Body of pancreas (tissue), 4 donors: ENCODE results near the gene KCTD15. TPM values are rescaled to one million over a fixed set of nuclear protein-coding genes. Genes with fewer than 3 reads are reported as not detected.

Source experiments
- ATAC-seq: fragments of 150-250 bp; one replicate; pipeline ENCODE4 v1.9.1; 2016
- DNase-seq, 4 donors: peaks; one replicate each; pipeline ENCODE4 v3.0.0-alpha.2; 2019
- H3K27ac ChIP-seq, 4 donors: fragments of 200-600 bp; sonication (generic); 1 replicate in 3 of 4; 2 replicates in 1 of 4; pipeline versions ENCODE4 v1.5.1 to v1.6.1; 2016 to 2019; ENCODE audit warnings: mild to moderate bottlenecking in 1 of 4, mixed read lengths in 1 of 4, moderate library complexity in 1 of 4
- H3K27me3 ChIP-seq, 2 donors: fragments of 200-600 bp; sonication (generic); one replicate each; pipeline ENCODE4 v1.6.0; 2016; ENCODE audit warnings: mild to moderate bottlenecking in 1 of 2
- H3K36me3 ChIP-seq, 2 donors: fragments of 200-600 bp; sonication (generic); replicated peaks in 1 of 2; 2 replicates each; pipeline ENCODE4 v1.5.1; 2016; ENCODE audit warnings: low read depth in 2 of 2; ENCODE audit not compliant: insufficient read depth in 1 of 2
- H3K4me1 ChIP-seq: fragments of 200-600 bp; sonication (generic); one replicate; pipeline ENCODE4 v1.6.0; 2016
- H3K4me3 ChIP-seq, 2 donors: fragments of 200-600 bp; sonication (generic); 1 replicate in 1 of 2; 2 replicates in 1 of 2; pipeline ENCODE4 v1.5.1; 2016 to 2019
- H3K9me3 ChIP-seq, 3 donors: fragments of 200-600 bp; sonication (generic); 1 replicate in 2 of 3; 2 replicates in 1 of 3; pipeline ENCODE4 v1.5.1; 2016
- POLR2A ChIP-seq, 3 donors: fragments of 450-650 bp; IDR thresholded peaks; one replicate each; pipeline ENCODE4 v1.6.1; 2016; ENCODE audit warnings: antibody characterized with exemption in 3 of 3, mild to moderate bottlenecking in 2 of 3
- WGBS, 2 donors: methylation state at CpG; one replicate each; pipeline ENCODE4 v1.1.5; 2017; 5-methylcytosine and 5-hydroxymethylcytosine counted together
- intact Hi-C: fragments of 100-400 bp; cut with DNase I; formaldehyde crosslinking; loops from one replicate; pipeline ENCODE4 v1.15.1; 2023
- total RNA-seq, 2 donors: library from RNA; depleted of rRNA; stranded (reverse); fragments of >200 nt; gene quantifications; one replicate each; pipeline ENCODE4 v1.1.0, GENCODE V29; 2016
- TF ChIP-seq, protein P1 (sequence below), 7 experiments: fragments of 450-650 bp in 4 of 7; fragments of 200-600 bp in 3 of 7; sonication (generic) in 3 of 7; IDR thresholded peaks; one replicate each; pipeline ENCODE4 v1.5.1; 2016 to 2019; ENCODE audit warnings: antibody characterized with exemption in 7 of 7

Gene KCTD15
- total RNA-seq, 2 donors from 2014 or later, result 31.6 to 52.1 TPM

DNA sequence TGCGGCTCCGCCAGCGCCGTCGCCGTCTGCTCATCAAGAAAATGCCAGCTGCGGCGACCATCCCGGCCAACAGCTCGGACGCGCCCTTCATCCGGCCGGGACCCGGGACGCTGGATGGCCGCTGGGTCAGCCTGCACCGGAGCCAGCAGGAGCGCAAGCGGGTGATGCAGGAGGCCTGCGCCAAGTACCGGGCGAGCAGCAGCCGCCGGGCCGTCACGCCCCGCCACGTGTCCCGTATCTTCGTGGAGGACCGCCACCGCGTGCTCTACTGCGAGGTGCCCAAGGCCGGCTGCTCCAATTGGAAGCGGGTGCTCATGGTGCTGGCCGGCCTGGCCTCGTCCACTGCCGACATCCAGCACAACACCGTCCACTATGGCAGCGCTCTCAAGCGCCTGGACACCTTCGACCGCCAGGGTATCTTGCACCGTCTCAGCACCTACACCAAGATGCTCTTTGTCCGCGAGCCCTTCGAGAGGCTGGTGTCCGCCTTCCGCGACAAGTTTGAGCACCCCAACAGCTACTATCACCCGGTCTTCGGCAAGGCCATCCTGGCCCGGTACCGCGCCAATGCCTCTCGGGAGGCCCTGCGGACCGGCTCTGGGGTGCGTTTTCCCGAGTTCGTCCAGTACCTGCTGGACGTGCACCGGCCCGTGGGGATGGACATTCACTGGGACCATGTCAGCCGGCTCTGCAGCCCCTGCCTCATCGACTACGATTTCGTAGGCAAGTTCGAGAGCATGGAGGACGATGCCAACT, 24.4 kb upstream of the KCTD15 start:
- H3K27me3 ChIP-seq, result no peaks in the 10 kb centered on the region
- 80 to 88% methylated on average over 48 to 71 of the region's 72 CpGs for WGBS, 2 donors
- H3K4me3 ChIP-seq, result no peak overlapping the region
- H3K4me1 ChIP-seq, result no peaks in the 10 kb centered on the region
- no peak overlapping the region for H3K27ac ChIP-seq
- ATAC-seq (no peak), DNase-seq (peak in 1 of 4 donors; percentile 15)
- no peak for TF ChIP-seq POLR2A (IDR thresholded peaks at IDR 0.05)
- TF ChIP-seq, protein P1, sequence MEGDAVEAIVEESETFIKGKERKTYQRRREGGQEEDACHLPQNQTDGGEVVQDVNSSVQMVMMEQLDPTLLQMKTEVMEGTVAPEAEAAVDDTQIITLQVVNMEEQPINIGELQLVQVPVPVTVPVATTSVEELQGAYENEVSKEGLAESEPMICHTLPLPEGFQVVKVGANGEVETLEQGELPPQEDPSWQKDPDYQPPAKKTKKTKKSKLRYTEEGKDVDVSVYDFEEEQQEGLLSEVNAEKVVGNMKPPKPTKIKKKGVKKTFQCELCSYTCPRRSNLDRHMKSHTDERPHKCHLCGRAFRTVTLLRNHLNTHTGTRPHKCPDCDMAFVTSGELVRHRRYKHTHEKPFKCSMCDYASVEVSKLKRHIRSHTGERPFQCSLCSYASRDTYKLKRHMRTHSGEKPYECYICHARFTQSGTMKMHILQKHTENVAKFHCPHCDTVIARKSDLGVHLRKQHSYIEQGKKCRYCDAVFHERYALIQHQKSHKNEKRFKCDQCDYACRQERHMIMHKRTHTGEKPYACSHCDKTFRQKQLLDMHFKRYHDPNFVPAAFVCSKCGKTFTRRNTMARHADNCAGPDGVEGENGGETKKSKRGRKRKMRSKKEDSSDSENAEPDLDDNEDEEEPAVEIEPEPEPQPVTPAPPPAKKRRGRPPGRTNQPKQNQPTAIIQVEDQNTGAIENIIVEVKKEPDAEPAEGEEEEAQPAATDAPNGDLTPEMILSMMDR (IDR thresholded peaks at IDR 0.05), result no peak
- H3K36me3 ChIP-seq, result no peaks in the 10 kb centered on the region
- intact Hi-C loops, result loop anchor here (5.0 kb wide), 1 partner anchor 340 kb away; no protein-coding TSS in a partner anchor
- H3K9me3 ChIP-seq, result no peaks in the 10 kb centered on the region

DNA sequence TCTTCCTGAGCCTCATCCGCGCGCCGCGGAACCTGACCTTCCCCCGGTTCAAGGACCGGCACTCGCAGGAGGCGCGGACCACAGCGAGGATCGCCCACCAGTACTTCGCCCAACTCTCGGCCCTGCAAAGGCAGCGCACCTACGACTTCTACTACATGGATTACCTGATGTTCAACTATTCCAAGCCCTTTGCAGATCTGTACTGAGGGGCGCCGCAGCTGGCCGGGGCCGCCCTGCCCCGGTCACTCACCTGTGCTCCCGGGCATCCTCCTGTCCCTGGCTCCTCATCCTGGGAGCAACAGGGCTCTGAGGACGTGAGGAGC, 23.9 kb upstream of the KCTD15 start:
- Histone ChIP-seq H3K36me3 (no peaks in the 10 kb centered on the region), H3K4me1 (no peaks in the 10 kb centered on the region), H3K9me3 (no peaks in the 10 kb centered on the region), H3K4me3 (no peak overlapping the region), H3K27ac (no peak overlapping the region), H3K27me3 (no peaks in the 10 kb centered on the region)
- DNase-seq (no peak), ATAC-seq (no peak)
- TF ChIP-seq POLR2A (IDR thresholded peaks at IDR 0.05), result no peak
- TF ChIP-seq, protein P1 (IDR thresholded peaks at IDR 0.05), result no peak
- intact Hi-C loops, result loop anchor here (5.0 kb wide), 1 partner anchor 341 kb away; no protein-coding TSS in a partner anchor
- 85 to 87% methylated on average over 15 to 18 of the region's 23 CpGs for WGBS, 2 donors

DNA sequence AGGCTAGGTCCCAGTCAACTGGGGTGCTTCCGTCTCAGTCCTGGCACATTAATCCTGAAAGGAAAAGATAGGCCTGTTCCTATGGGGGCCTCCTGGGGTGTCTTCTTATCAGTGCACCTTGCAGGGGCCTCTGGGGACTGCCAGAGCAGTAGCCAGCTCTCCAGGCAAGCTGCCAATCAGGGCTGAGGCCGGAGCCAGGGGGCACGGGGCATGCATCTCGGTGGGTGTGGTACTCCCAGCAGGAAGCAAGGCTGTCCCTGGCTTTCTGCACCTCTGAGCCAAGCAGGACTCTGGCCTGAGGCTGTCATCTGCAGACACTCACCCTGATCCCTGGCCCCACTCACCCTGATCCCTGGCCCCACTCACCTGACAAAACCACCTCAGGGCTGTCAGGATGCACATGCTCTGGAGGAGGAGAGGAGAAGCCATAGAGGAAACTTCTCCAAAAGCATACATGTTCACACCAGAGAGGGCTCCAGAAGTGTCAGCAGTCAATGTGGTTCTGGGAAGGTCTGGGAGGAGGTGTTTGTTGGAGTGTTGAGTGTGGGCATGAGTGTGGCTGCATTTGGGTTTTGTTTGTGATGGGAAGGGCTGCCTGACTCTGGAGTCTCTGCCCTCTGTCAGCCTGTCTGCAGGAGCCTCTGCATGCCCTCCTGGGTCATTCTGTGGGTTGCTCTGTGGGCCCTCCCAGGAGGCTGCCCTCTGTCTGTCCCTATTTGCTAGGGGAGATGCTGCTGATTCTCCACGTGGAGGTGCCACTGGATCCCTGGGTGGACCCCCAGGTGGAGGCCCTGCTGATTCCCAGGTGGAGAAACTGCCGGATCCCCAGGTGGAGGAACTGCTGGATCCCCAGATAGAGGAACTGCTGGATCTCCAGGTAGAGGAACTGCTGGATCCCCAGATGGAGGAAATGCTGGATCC, 22.7 kb upstream of the KCTD15 start:
- H3K4me3 ChIP-seq, result no peak overlapping the region
- no peak overlapping the region for H3K27ac ChIP-seq
- no peak for ATAC-seq
- no peaks in the 10 kb centered on the region for H3K27me3 ChIP-seq
- no peak for DNase-seq
- TF ChIP-seq, protein P1 (IDR thresholded peaks at IDR 0.05), result no peak
- no peak for TF ChIP-seq POLR2A (IDR thresholded peaks at IDR 0.05)
- WGBS, 2 donors, result 33 to 36% methylated on average over 5 to 6 of the region's 6 CpGs
- peaks cover 9% of the 10 kb centered on the region for H3K4me1 ChIP-seq
- no peaks in the 10 kb centered on the region for H3K36me3 ChIP-seq
- H3K9me3 ChIP-seq, result no peaks in the 10 kb centered on the region
- intact Hi-C loops, result loop anchor here (5.0 kb wide), 1 partner anchor 342 kb away; no protein-coding TSS in a partner anchor

DNA sequence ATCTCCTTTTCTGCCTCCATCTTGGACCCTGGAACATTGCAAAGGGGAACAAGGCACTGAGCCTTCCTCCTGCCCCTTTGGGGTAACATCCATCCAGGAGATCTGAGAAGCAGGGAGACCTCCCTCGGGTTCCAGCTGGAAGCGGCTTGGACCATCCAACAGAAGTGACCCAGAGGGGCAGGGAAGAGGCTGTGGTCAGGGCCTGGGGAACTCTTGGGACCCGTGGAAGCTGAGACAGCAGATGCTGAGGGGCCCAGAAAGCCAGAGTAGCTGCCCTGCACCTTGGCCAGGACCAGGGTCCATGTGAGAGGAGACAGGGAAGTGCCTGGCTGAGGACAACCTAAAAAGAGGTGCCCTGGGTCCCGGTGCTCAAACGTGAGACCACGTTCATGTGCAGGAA, 21.9 kb upstream of the KCTD15 start:
- TF ChIP-seq, protein P1 (IDR thresholded peaks at IDR 0.05), result no peak
- TF ChIP-seq POLR2A (IDR thresholded peaks at IDR 0.05), result no peak
- H3K36me3 ChIP-seq, result no peaks in the 10 kb centered on the region
- no peak for ATAC-seq
- no peaks in the 10 kb centered on the region for H3K9me3 ChIP-seq
- no peak overlapping the region for H3K4me3 ChIP-seq
- no peak overlapping the region for H3K27ac ChIP-seq
- no peak for DNase-seq
- H3K4me1 ChIP-seq, result peaks cover 12% of the 10 kb centered on the region
- H3K27me3 ChIP-seq, result peaks cover 0 to 1% of the 10 kb centered on the region in 2 donors
- WGBS, 2 donors, result 28 to 53% methylated on average over 4 to 5 of the region's 6 CpGs
- intact Hi-C loops, result loop anchor here (5.0 kb wide), 1 partner anchor 342 kb away; no protein-coding TSS in a partner anchor
